Stimulated activated CD8-positive, alpha-beta memory T cell treated with anti-CD3 and anti-CD28 coated beads, Interleukin-4, amount 100 ng/mL, for 1 hour (primary cell): Measurements from ENCODE around the gene TNKS2.
"Not testable (repeated sequence)": the region's sequence is repeated elsewhere in the genome, so short reads cannot be mapped to it uniquely, and the experiment has no call there.

Source experiments
- DNase-seq, 2 donors: peaks; one replicate each; pipeline ENCODE4 v3.0.0-alpha.2; 2020; ENCODE audit warnings: low read depth in 2 of 2, low spot score in 1 of 2

TNKS2 gene

DNA sequence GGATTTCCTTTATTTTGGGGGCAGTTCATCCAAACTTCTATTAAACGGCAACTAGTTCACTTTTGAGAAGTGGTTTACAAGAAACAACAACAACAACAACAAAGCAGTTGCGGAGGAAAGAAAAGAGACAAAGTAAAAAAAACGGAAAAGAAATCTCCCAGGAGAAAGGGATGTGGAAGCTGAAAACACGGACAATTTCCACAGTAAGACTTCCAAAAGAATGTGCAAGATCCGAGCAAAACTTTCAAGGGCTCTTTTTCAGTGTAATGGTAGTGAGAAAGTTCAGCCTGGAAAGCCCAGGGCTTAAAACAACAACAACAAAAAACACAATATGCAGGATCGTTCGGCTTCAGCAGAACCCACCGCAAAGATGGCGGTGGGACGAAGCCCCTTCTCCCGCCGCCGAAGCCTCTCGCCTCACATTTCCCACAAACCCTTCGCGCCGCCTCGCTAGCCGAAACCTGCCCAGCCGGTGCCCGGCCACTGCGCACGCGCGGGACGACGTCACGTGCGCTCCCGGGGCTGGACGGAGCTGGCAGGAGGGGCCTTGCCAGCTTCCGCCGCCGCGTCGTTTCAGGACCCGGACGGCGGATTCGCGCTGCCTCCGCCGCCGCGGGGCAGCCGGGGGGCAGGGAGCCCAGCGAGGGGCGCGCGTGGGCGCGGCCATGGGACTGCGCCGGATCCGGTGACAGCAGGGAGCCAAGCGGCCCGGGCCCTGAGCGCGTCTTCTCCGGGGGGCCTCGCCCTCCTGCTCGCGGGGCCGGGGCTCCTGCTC lies at the start of gene TNKS2:
Gene TNKS2, plus strand, starts transcription at position 553 of the 775 bp plus-strand sequence. CDS start 265 bp downstream, outside the sequence.
- peak; percentile 87 for DNase-seq

DNA sequence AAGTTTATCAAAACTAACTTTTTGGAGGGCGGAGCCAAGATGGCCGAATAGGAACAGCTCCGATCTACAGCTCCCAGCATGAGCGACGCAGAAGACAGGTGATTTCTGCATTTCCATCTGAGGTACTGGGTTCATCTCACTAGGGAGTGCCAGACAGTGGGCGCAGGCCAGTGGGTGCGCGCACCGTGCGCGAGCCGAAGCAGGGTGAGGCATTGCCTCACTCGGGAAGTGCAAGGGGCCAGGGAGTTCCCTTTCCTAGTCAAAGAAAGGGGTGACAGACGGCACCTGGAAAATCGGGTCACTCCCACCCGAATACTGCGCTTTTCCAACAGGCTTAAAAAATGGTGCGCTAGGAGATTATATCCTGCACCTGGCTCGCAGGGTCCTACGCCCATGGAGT lies 48.6 kb upstream of the TNKS2 start:
- not testable (repeated sequence) for DNase-seq

DNA sequence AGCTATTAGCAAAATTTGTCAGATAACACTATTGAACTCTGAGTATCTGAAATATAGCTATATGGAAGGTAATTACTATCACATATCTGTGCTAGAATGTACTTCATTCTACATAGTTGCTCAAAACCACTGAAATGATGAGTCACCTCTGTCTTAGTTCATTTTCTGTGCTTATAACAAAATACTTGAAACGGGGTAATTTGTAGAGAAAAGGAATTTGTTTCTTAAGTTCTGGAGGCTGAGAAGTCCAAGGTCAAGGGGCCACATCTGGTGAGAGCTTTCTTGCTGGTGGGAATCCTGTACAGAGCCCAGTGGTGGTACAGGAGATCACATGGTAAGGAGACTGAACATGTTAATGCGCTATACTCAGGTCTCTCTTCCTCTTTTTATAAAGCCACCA lies 41.9 kb upstream of the TNKS2 start:
- DNase-seq: no peak

DNA sequence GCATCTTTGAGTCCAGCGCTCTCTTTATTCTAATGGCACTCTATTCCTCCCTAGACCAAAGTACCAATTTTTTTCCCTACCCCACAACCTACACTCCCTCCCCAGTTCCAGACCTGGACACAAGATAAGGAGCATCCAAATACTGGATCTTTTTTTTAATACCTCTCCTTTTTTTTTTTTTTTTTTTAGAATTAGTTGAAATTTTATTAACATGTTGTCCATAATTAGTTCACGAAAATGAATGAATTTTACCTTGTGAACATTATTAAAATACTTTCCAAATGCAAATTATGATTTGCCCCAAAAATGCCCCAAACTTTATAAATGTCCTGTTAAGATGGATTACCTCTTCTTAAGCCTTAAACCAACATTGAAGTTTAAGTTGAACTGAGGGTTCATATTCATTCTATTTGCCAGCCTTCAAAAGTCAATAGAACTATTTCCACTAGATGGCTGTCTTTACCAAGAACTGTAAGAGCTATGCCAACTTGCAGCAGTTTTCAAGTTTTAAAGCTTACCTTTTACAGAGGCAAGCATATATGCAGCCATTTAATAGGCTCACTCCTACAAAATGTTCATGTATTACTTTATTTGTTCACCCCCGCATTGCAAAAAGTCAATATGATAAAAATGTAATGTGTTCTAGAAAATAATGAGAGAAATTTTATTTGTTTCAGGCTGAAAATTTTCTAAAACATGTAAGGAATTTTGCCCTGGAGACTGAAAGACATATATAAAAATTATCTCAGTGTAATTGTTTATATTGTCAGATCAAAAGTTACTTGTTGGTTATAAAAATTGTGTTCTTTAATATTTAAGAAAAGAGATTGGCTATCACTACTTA lies 39.7 kb upstream of the TNKS2 start:
- DNase-seq: no peak

DNA sequence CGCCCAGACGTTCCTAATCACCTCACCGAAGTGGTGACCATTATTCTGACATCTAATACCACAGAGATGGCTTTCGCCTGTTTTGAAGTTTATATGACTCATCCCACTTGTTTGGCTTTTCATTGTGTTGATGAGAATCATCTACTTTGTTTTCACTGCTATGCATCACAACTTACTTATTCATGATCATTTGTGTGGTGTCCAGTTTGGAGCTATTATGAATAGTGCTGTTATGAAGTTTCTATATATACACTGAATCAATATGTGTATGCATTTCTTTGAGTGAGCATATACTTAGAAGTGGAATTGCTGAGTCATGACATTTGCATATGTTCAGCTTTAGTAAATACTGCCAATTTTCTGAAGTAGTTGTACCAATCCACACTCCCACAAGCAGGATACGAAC lies 38.6 kb upstream of the TNKS2 start:
- DNase-seq: no peak

DNA sequence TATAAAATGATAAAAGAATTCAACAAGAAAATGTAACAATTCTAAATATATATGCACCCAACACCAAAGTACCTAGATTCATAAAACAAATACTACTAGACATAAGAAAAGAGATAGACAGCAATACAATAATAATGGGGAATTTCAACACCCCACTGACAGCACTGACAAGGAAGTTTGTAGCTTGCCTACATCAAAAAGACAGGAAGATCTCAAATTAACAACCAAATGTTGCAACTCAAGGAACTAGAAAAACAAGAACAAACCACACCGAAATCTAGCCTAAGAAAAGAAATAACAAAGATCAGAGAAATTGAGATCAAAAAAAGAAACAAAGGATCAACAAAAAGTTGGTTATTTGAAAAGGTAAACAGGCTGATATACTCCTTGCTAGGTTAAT lies 36.5 kb upstream of the TNKS2 start:
- DNase-seq: no peak

DNA sequence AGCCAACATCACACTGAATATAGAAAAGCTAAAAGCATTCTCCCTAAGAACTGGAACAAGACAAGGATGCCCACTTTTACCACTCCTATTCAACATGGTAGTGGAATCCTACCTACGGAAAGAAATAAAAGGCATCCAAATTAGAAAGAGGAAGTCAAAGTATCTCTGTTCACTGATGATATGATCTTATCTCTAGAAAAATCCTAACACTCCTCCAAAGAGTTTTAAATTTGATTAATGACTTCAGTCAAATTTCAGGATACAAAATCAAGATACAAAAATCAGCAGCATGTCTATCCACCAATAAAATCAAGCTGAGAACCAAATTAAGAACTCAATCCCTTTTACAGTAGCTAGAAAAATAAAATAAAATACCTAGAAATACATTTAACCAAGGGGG lies 35.3 kb upstream of the TNKS2 start:
- no peak for DNase-seq

DNA sequence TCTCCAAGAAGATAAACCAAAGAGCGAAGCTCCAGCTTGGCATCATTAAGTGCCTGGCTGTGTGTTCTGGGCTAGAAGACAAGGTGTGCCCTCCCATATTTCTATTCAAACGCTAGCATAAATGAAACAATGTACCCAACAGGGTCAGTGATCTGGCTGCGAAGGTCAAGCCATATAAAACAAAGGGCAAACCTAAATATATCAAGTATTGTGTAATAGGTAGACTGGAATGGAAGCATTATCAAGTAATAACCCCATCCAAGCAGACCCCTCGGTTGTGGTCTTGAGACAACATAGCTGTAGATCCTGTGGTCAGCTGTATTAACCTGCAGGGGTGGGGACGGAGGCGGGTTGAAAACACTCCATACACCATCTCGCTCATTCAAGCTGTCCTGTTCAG lies 31.6 kb upstream of the TNKS2 start:
- DNase-seq: no peak

DNA sequence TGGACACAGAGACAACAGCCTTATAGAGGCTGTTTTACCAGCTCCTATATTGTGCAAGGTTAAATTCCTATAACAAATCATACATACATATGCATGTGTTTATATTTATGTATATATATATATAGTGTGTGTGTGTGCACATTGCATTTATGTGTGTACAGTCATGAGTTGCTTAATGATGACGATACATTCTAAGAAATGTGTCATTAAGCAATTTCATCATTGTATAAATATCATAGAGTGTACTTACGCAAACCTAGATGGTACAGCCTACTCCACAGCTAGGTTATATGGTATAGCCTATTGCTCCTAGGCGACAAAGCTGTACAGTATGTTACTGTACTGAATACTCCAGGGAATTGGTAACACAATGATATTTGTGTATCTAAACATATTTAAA lies 30.1 kb upstream of the TNKS2 start:
- no peak for DNase-seq

DNA sequence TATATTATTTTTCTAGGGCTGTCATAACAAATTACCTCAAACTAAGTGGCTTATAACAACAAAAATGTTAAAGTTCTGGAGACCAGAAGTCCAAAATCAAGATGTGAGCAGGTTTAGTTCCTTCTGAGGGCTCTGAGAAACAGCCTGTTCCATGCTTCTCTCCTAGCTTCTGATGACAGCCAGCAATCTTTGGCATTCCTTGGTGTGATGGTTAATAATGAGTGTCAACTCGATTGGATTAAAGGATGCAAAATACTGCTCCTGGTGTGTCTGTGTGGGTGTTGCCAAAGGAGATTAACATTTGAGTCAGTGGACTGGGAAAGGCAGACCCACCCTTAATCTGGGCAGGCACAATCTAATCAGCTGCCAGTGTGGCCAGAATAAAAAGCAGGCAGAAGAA lies 26.3 kb upstream of the TNKS2 start:
- no peak for DNase-seq

DNA sequence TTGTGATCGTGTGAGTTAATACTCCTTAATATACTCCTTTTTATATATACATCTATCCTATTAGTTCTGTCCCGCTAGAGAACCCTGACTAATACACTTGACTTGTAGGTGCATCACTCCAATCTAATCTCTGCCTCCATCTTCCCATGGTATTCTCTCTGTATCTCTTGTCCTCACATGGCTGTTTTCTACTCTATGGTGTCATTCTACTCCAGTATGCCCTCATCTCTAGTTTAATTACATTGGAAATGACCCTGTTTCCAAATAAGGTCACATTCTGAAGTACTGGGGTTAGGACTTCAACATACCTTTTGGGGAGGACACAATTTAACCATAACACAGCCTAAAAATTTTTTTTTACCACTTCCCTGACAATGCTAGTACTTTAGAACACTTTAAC lies 25.8 kb upstream of the TNKS2 start:
- DNase-seq: no peak

DNA sequence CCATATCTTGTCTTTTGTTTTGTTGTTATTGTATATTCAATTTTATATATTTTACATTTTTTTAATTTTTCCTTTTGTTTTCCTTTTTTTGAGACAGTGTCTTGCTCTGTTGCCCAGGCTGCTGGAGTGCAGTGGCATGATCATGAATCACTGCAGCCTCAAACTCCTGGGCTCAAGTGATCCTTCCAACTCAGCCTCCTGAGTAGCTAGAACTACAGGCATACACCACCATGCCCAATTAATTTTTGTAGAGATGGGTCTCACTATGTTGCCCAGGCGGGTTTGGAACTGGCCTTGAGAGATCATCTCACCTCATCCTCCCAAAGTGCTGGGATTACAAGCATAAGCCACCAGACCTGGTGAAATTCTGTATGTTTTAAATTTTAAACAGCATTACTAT lies 25.4 kb upstream of the TNKS2 start:
- DNase-seq: no peak

DNA sequence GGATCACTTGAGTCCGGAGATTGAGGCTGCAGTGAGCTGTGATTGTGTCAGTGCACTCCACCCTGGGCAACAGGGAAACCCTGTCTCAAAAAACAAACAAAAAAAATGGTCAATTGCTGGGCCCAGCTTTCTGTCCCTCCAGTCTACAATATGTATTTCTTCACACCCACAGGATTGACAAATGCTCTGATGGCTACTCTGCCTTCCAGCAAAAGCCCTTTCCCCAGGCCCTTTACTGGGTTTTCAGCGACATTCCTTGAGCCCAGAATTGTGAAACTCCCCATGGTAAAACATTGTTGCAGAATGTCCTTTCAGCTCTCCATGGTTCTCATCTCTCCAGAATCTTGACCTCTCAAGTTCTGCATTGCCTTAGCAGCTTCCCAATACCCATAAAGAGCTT lies 23.7 kb upstream of the TNKS2 start:
- DNase-seq: no peak

DNA sequence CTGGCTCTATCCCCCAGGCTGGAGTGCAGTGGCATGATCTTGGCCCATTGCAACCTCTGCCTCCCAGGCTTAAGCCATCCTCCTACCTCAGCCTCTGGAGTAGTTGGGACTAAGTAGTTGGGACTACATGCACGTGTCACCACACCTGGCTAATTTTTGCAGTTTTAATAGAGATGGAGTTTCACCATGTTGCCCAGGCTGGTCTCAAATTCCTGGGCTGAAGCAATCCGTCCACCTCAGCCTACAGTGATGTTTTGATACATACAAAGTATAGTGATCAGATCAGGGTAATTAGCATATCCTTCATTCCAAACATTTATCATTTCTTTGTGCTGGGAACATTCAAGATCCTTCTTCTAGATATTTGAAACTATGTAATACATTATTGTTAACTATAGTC lies 22.5 kb upstream of the TNKS2 start:
- no peak for DNase-seq

DNA sequence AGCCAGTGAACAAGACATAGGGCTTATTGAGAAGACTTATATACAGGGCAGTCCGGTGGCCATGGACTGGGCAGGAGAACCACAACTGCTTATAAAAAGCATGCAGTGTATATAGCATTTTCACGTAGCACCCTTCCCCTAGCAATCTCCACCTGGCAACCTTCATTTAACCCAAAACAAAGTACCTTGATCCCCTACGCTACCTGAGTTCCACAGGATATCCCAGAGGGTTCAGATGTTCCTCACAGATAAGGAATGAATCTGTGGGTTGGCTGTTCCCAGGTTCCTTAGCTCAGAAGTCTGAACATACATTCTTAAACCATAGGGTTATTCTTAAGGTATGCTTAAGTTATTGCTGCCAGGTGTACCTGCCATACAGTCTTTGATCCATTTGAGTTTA lies 22.0 kb upstream of the TNKS2 start:
- no peak for DNase-seq

DNA sequence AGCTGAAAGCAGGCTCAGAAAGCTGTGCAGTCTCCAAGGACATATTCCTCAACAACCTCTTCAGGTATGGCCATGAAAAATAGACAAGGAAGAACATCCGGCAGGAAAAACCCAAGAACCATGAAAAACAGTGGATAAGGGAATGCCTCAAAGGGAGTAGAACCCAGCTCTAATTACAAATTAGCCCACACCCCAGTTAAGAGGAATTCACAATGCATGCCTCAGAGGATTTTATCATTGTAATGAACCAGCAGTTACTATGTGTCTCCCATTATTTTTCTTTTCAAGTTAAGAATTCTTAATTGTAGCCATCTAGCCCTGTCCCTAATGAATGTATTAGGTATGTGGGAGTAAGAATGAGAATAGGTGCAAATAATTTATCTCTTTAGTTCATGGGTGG lies 19.7 kb upstream of the TNKS2 start:
- DNase-seq: no peak

DNA sequence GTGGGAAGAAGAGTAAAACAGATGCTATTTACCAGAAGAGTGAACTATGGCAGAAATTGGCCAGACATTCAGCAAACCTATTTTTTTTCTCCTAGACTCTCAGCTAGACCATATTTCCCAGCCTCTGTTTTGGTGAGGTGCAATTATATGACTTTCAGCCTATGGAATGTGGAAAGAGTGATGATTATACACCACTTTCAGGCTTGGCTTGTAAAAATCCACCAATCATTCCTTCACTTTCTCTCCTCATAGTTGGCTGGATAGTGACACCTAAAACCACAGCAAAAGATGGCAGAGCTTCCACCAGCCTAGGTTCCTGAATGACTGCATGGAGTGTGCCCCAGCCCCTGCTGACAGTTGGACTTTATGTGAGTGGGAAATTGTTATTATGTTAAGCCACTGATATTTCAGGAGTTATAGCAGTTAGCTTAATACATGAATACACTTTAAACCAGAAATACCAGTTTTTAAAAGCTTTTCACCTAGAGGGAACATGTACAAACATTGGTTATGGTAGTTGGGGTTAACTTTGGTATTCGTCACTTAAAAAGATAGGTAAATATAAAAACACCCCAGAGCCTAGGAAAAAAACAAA lies 19.1 kb upstream of the TNKS2 start:
- DNase-seq: no peak

DNA sequence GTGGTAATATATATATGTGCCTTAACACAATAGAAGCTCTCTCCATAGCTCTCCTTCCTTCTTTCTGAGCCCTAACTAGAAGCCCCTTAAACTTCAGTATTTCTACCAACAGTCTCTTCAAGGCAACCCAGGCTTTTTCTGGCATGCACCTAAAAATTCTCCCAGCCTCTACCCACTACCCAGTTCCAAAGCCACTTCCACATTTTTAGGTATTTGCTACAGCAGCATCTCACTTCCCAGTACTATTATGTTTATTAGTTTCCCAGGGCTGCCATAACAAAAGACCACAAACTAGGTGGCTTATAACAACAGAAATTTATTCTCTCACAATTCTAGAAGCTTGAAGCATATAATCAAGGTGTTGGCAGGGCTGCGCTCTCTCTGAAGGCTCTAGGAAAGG lies 15.7 kb upstream of the TNKS2 start:
- no peak for DNase-seq

DNA sequence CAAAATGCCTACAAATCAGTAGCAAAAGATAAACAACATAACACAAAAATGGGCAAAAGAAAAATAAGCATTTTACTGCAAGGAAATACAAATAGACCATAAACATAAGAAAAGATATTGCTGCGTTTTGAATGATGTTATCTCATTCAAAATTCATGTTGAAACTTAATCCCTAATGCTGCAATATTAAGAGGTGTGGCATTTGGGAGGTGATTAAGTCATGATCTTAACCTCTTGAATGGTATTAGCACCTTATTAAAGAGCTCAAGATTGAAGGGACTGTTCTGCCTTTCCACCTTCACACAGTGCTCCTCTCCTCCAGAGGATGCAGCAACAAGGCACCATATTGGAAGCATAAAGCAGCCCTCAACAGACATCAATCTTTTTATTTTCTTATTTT lies 12.4 kb upstream of the TNKS2 start:
- DNase-seq: no peak

DNA sequence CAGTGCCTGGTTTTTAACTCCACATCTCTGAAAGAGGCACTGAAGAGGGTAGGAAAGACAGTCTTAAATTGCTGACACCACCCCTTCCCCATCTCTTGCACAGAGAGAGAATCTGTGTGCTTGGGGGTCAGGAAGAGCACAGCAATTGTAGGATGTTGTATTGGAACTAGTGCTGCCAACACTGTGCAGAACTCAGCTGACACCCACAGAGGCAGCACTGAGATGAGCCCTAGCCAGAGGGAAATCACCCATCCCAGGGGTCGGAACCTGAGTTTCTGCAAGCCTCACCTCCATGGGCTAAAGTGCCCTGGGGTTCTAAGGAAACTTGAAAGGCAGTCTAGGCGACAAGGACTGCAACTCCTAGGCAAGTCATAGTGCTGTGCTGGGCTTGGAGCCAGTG lies 11.0 kb upstream of the TNKS2 start:
- DNase-seq: no peak

DNA sequence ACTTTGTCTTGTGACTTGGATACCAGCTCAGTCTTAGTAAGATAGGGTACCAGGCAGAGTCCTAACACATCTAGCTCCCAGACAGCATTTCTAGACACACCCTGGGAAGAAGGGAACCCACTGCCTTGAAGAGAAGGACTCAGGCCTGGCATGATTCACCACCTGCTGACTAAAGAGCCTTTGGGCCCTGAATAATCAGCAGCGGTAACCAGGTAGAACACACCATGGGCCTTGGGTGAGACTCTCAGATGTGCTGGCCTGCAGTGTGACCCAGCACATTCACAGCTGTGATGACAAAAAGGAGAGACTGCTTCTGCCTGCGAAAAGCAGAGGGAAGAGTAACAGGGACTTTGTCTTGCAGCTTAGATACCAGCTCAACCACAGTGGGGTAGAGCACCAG lies 10.4 kb upstream of the TNKS2 start:
- no peak for DNase-seq

DNA sequence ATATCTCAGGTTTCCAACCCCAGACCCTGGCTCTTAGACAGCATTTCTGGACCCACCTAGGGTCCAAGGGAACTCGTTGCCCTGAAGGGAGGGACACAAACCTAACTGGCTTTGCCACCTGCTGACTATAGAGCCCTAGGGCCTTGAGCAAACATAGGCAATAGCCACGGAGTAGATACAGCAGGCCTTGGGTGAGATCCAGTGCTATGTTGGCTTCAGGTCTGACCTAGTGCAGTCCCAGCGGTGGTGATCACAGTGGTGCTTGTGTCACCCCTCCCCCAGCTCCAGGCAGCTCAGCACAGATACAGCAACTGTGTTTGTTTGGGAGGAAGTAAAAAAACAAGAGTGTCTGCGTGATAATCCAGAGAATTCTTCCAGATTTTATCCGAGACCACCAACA lies 9.7 kb upstream of the TNKS2 start:
- DNase-seq: no peak
